ENCODE measurements around the gene HOOK2.
"Not testable (repeated sequence)": the region's sequence is repeated elsewhere in the genome, so short reads cannot be mapped to it uniquely, and the experiment has no call there.

DNA sequence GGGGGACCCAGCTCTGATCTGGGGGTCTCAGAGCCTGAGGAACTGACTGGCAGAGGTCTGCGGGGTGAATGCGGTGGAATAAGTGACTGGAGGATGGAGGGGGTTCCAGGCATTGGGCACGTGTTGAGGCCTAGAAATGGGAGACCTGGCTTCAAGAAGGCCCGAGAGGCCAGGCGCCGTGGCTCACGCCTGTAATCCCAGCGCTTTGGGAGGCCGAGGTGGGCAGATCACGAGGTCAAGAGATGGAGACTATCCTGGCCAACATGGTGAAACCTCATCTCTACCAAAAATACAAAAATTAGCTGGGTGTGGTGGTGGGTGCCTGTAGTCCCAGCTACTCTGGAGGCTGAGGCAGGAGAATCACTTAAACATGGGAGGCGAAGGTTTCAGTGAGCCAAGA, 42.5 kb upstream of the HOOK2 start:
- TF ChIP-seq, protein P1, sequence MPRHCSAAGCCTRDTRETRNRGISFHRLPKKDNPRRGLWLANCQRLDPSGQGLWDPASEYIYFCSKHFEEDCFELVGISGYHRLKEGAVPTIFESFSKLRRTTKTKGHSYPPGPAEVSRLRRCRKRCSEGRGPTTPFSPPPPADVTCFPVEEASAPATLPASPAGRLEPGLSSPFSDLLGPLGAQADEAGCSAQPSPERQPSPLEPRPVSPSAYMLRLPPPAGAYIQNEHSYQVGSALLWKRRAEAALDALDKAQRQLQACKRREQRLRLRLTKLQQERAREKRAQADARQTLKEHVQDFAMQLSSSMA (CRISPR knock-in tag; IDR thresholded peaks at IDR 0.05): not testable (repeated sequence)
- not testable (repeated sequence) for TF ChIP-seq ZNF563 (CRISPR knock-in tag; IDR thresholded peaks at IDR 0.05); CEBPZ (IDR thresholded peaks at IDR 0.05; ENCODE audit: low read length); ZSCAN22 (CRISPR knock-in tag; IDR thresholded peaks at IDR 0.05); HNRNPL (IDR thresholded peaks at IDR 0.05; ENCODE audit: low read depth, low read length); RARG (CRISPR knock-in tag; IDR thresholded peaks at IDR 0.05; ENCODE audit: low read depth); POLR2AphosphoS2 (IDR thresholded peaks at IDR 0.05; ENCODE audit: low read depth, low read length); POLR2A (IDR thresholded peaks at IDR 0.05; ENCODE audit: insufficient read depth in 1 of 2, low read depth in 2 of 2, low read length in 2 of 2); JUNB (CRISPR knock-in tag; IDR thresholded peaks at IDR 0.05; ENCODE audit: borderline replicate concordance); ZNF205 (CRISPR knock-in tag; IDR thresholded peaks at IDR 0.05)
- TF ChIP-seq, protein P2, sequence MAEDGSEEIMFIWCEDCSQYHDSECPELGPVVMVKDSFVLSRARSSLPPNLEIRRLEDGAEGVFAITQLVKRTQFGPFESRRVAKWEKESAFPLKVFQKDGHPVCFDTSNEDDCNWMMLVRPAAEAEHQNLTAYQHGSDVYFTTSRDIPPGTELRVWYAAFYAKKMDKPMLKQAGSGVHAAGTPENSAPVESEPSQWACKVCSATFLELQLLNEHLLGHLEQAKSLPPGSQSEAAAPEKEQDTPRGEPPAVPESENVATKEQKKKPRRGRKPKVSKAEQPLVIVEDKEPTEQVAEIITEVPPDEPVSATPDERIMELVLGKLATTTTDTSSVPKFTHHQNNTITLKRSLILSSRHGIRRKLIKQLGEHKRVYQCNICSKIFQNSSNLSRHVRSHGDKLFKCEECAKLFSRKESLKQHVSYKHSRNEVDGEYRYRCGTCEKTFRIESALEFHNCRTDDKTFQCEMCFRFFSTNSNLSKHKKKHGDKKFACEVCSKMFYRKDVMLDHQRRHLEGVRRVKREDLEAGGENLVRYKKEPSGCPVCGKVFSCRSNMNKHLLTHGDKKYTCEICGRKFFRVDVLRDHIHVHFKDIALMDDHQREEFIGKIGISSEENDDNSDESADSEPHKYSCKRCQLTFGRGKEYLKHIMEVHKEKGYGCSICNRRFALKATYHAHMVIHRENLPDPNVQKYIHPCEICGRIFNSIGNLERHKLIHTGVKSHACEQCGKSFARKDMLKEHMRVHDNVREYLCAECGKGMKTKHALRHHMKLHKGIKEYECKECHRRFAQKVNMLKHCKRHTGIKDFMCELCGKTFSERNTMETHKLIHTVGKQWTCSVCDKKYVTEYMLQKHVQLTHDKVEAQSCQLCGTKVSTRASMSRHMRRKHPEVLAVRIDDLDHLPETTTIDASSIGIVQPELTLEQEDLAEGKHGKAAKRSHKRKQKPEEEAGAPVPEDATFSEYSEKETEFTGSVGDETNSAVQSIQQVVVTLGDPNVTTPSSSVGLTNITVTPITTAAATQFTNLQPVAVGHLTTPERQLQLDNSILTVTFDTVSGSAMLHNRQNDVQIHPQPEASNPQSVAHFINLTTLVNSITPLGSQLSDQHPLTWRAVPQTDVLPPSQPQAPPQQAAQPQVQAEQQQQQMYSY (CRISPR knock-in tag; IDR thresholded peaks at IDR 0.05): not testable (repeated sequence)
- TF ChIP-seq, protein P3, sequence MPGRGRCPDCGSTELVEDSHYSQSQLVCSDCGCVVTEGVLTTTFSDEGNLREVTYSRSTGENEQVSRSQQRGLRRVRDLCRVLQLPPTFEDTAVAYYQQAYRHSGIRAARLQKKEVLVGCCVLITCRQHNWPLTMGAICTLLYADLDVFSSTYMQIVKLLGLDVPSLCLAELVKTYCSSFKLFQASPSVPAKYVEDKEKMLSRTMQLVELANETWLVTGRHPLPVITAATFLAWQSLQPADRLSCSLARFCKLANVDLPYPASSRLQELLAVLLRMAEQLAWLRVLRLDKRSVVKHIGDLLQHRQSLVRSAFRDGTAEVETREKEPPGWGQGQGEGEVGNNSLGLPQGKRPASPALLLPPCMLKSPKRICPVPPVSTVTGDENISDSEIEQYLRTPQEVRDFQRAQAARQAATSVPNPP (CRISPR knock-in tag; IDR thresholded peaks at IDR 0.05): not testable (repeated sequence)

Data from HepG2 (cell line).